ENCODE data around the gene PC.

Gene PC

GRCh38 chr11:66987924-66988637 is 29.9 kb upstream of the PC start:
- in situ Hi-C loops (cut with HindIII; ENCODE audit: low pct_unique_long_range_greater_than_20kb, low sequenced_read_pairs), result no loop called here
- no peak for DNase-seq (ENCODE audit: low read depth in 1 of 2, low spot score in 1 of 2)
- no peak for TF ChIP-seq JUND (IDR thresholded peaks at IDR 0.05; ENCODE audit: low read depth)

- in situ Hi-C loops (cut with HindIII; ENCODE audit: low pct_unique_long_range_greater_than_20kb, low sequenced_read_pairs), result no loop called here
- TF ChIP-seq JUND (IDR thresholded peaks at IDR 0.05; ENCODE audit: low read depth), result no peak
- DNase-seq (ENCODE audit: low read depth in 1 of 2, low spot score in 1 of 2), result no peak
Observed at GRCh38 chr11:66987158-66987620, 29.0 kb upstream of the PC start.

- TF ChIP-seq JUND (IDR thresholded peaks at IDR 0.05; ENCODE audit: low read depth), result no peak
- no peak for DNase-seq (ENCODE audit: low read depth in 1 of 2, low spot score in 1 of 2)
- in situ Hi-C loops (cut with HindIII; ENCODE audit: low pct_unique_long_range_greater_than_20kb, low sequenced_read_pairs), result no loop called here
Observed at GRCh38 chr11:66986178-66986545, 28.0 kb upstream of the PC start.

- in situ Hi-C loops (cut with HindIII; ENCODE audit: low pct_unique_long_range_greater_than_20kb, low sequenced_read_pairs), result no loop called here
- DNase-seq (ENCODE audit: low read depth in 1 of 2, low spot score in 1 of 2), result peak; percentile 74 to 79
- TF ChIP-seq JUND (IDR thresholded peaks at IDR 0.05; ENCODE audit: low read depth), result no peak
Observed at GRCh38 chr11:66985508-66986177, 27.5 kb upstream of the PC start.

- in situ Hi-C loops (cut with HindIII; ENCODE audit: low pct_unique_long_range_greater_than_20kb, low sequenced_read_pairs), result no loop called here
- TF ChIP-seq JUND (IDR thresholded peaks at IDR 0.05; ENCODE audit: low read depth), result no peak
- no peak for DNase-seq (ENCODE audit: low read depth in 1 of 2, low spot score in 1 of 2)
Observed at GRCh38 chr11:66983275-66983924, 25.2 kb upstream of the PC start.

GRCh38 chr11:66981976-66982578 is 23.9 kb upstream of the PC start:
- in situ Hi-C loops (cut with HindIII; ENCODE audit: low pct_unique_long_range_greater_than_20kb, low sequenced_read_pairs), result no loop called here
- peak in 1 of 2 experiments; percentile 50 for DNase-seq (ENCODE audit: low read depth in 1 of 2, low spot score in 1 of 2)
- no peak for TF ChIP-seq JUND (IDR thresholded peaks at IDR 0.05; ENCODE audit: low read depth)

GRCh38 chr11:66979336-66979980 is 21.3 kb upstream of the PC start:
- TF ChIP-seq JUND (IDR thresholded peaks at IDR 0.05; ENCODE audit: low read depth), result no peak
- in situ Hi-C loops (cut with HindIII; ENCODE audit: low pct_unique_long_range_greater_than_20kb, low sequenced_read_pairs), result no loop called here
- no peak for DNase-seq (ENCODE audit: low read depth in 1 of 2, low spot score in 1 of 2)

GRCh38 chr11:66978717-66979116 is 20.5 kb upstream of the PC start:
- in situ Hi-C loops (cut with HindIII; ENCODE audit: low pct_unique_long_range_greater_than_20kb, low sequenced_read_pairs), result no loop called here
- TF ChIP-seq JUND (IDR thresholded peaks at IDR 0.05; ENCODE audit: low read depth), result no peak
- DNase-seq (ENCODE audit: low read depth in 1 of 2, low spot score in 1 of 2), result no peak

- in situ Hi-C loops (cut with HindIII; ENCODE audit: low pct_unique_long_range_greater_than_20kb, low sequenced_read_pairs), result no loop called here
- no peak for TF ChIP-seq JUND (IDR thresholded peaks at IDR 0.05; ENCODE audit: low read depth)
- DNase-seq (ENCODE audit: low read depth in 1 of 2, low spot score in 1 of 2), result no peak
Observed at GRCh38 chr11:66978229-66978628, 20.0 kb upstream of the PC start.

- no peak for DNase-seq (ENCODE audit: low read depth in 1 of 2, low spot score in 1 of 2)
- in situ Hi-C loops (cut with HindIII; ENCODE audit: low pct_unique_long_range_greater_than_20kb, low sequenced_read_pairs), result no loop called here
- no peak for TF ChIP-seq JUND (IDR thresholded peaks at IDR 0.05; ENCODE audit: low read depth)
Observed at GRCh38 chr11:66976925-66977324, 18.7 kb upstream of the PC start.

GRCh38 chr11:66976028-66976467 is 17.9 kb upstream of the PC start:
- in situ Hi-C loops (cut with HindIII; ENCODE audit: low pct_unique_long_range_greater_than_20kb, low sequenced_read_pairs), result no loop called here
- DNase-seq (ENCODE audit: low read depth in 1 of 2, low spot score in 1 of 2), result no peak
- no peak for TF ChIP-seq JUND (IDR thresholded peaks at IDR 0.05; ENCODE audit: low read depth)

GRCh38 chr11:66975405-66976027 is 17.3 kb upstream of the PC start:
- DNase-seq (ENCODE audit: low read depth in 1 of 2, low spot score in 1 of 2), result no peak
- TF ChIP-seq JUND (IDR thresholded peaks at IDR 0.05; ENCODE audit: low read depth), result no peak
- in situ Hi-C loops (cut with HindIII; ENCODE audit: low pct_unique_long_range_greater_than_20kb, low sequenced_read_pairs), result no loop called here
